GM18520 (cell line): ENCODE measurements around the gene RIN1.

Experiments
- ATAC-seq: cut with Tn5 transposase; IDR thresholded peaks from one replicate; pipeline ENCODE4 v1.9.1; 2021; ENCODE audit not compliant: unreplicated experiment

Gene RIN1

GRCh38 chr11:66302656-66303055 lies 33.6 kb downstream of the RIN1 start:
- ATAC-seq: no peak

- no peak for ATAC-seq
These were observed 37.0 kb downstream of the RIN1 start for GRCh38 chr11:66299186-66299585.

GRCh38 chr11:66297610-66298009 lies 38.6 kb downstream of the RIN1 start:
- no peak for ATAC-seq

GRCh38 chr11:66294626-66295620 lies 41.3 kb downstream of the RIN1 start:
- no peak for ATAC-seq

DNA sequence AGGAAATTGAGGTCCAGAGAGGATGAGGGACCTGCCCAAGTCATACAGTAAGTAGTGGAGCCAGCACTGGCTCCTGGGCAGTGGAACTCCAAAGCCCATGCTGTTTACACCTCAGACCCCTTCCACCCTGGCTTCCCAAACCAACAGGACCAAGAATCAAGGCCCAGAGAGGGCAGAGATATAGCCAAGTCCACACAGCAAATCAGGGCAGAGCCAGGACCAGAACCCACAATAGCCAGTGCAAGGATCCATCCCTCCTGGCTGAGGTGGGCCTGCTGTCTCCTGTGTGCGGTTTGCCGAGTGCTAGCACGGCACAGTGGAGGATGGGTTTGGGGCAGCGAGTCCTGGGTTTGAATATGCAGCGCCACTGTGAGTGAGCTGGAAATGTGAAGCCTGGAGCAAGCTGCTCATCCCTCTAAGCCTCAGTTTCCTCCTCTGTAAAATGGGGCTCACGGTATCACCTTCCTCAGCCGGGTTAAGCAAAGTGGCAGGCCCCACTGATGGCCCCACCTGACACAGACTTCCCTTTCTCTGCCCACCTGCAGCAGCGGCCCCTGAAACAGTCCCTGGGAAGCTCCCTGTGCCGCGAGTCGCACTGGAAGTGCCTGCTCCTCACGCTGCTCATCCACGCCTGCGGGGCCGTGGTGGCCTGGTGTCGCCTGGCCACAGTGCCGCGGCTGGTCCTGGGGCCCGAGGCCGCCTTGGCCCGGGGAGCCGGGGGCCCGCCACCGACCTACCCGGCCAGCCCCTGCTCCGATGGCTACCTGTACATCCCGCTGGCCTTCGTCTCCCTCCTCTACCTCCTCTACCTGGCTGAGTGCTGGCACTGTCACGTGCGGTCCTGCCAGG lies 42.2 kb downstream of the RIN1 start:
- no peak for ATAC-seq

DNA sequence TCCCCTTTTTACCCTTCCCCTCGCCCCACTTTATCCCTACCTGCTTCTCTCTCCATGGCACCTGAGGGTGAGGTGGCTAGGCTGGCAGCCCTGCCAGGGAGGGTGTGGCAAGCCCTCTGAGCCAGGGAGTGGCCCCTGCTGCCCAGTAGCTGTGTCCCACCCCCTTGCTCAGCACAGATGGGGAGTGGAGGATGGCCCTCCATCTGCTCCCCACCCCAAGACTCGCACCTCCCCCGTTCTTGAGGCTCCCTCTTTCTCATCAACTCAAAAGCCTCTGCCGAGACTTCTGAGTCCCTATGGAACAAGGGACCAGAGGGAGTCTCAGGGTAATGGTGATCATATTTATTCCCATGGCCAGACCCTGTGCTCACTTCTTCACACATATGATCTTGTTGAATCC lies 42.9 kb downstream of the RIN1 start:
- ATAC-seq: no peak

- ATAC-seq: no peak
These were observed 43.5 kb downstream of the RIN1 start for GRCh38 chr11:66292543-66293332.

- no peak for ATAC-seq
These were observed 44.3 kb downstream of the RIN1 start, which contains the start of gene TMEM151A for GRCh38 chr11:66291706-66292542. TMEM151A (plus strand) TSS chr11:66291894; CDS start chr11:66292014, 120 bp downstream.

DNA sequence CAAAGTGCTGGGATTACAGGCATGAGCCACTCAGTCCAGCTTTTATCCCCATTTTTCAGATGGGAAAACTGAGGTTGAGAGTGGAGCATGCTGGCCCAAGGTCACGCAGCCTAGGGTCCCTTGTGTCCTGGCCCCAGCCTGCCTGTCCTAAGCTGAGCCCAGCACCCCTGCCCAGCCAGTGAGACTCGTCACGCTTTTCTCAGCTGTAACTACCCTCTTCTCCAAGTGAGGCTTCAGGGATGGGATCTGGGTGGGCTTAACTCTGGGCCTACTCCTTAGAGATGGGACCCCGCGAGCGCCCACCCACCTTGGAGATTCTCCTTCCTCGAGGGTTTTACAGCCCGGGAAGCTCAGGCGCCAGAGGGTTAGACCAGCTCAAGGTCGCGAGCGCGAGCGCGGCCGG lies 44.9 kb downstream of the RIN1 start:
- no peak for ATAC-seq

DNA sequence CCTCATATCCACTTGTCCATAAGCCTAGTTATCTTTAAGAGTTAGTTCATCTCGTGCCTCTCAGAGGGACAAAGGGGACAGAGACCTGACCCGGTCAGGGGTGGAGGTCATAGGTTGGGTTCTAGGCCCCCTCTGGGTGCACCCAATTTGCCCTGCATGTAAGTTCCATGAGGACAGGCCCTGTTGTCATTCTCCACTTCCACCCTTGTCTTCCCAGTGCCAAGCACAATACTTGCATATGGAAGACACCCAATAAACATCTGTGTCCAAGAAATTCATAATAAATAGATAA lies 46.0 kb downstream of the RIN1 start:
- ATAC-seq: no peak

- ATAC-seq: peak; percentile 8
These were observed 46.5 kb downstream of the RIN1 start for GRCh38 chr11:66289548-66290329.

DNA sequence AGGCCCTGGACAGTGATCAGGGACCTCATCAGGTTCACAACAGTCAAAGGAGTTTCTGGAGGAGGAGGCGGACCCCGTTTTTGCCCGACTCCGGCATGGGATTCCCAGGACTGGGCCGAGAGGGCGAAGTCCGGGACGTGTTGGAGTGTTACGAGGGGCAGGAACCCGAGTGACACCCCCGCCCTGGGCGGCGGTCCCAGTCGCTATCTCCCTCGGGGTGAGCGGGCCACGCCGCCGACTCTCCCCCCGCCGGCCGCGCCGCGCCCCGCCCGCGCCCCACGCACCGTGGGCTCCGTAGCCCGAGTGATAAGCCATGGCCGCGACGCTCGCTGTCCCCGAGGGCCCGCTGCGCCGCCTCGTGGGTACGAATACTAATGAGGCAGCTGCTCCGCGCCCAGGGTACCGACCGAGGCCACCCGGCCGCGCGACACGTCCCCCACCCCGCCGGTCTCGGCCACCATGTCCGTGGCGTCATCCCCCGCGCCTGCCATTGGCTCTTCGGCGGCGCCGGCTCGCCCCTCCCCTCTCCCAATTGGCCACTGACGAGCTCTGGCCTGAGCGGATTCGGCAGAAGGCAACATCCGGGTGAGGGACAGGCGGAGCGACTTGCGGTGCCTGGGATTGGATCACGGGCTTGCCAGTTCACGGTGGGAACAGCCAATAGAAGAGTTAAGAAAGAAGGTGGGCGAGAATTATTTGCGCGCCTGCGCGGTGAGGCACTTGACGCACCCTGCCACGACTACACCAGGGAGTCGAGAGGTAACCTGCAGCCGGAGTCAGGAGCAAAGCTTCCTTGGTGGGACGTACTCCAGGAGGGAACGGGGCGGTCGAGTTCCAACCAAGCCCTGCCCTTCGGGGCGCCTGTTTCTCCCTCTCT lies 47.3 kb downstream of the RIN1 start, which contains the start of gene YIF1A:
Gene YIF1A, minus strand, starts transcription at position 473 of the 877 bp plus-strand sequence. Its CDS starts 158 bp downstream, at position 315.
- ATAC-seq: peak; percentile 94

GRCh38 chr11:66287889-66288670 lies 48.2 kb downstream of the RIN1 start:
- ATAC-seq: no peak

GRCh38 chr11:66287211-66287888 lies 48.9 kb downstream of the RIN1 start:
- ATAC-seq: no peak

DNA sequence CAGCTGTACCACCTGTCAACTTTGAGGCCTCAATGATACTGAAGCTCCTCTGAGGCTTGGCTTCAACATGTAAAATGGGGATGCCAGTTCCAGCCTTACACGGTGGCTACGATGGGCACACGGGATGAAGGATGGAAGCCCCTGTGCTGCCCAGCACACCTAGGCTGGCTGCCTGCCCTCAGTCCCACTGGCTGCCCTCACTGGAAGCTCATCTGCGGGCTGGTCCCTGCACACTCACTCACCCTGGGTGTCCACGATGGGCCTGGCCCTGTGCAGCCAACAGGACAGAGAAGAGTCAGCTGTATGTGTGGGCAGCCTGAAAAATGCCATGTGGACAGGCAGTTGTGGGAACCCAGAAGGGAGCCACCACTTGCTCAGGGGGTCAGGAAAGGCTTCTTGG lies 49.5 kb downstream of the RIN1 start:
- no peak for ATAC-seq

- no peak for ATAC-seq
These were observed 50.8 kb downstream of the RIN1 start for GRCh38 chr11:66285250-66285947.
